SK-N-SH treated with all-trans-retinoic acid at 6 μM for 48 hours (cell line): Measurements from ENCODE around the gene MEA1.

Experiments used
- ATAC-seq: fragments of 200-7000 bp; cut with Tn5 transposase; 3 replicates; pipeline ENCODE4 v1.9.1; 2020; ENCODE audit warnings: mild to moderate bottlenecking, moderate library complexity
- ARNTL ChIP-seq: fragments of 450-650 bp; formaldehyde crosslinking; IDR thresholded peaks from 2 replicates; pipeline ENCODE4 v1.5.0; 2020; ENCODE audit warnings: low read depth, mild to moderate bottlenecking, moderate library complexity, borderline replicate concordance
- BACH2 ChIP-seq: fragments of 250-450 bp; sonication (Bioruptor Pico); IDR thresholded peaks from 2 replicates; pipeline ENCODE4 v1.9.0; 2021; ENCODE audit warnings: mild to moderate bottlenecking, borderline replicate concordance
- CREB5 ChIP-seq: fragments of 250-450 bp; sonication (Bioruptor Pico); IDR thresholded peaks from 2 replicates; pipeline ENCODE4 v1.5.1; 2020; ENCODE audit warnings: low read depth, mild to moderate bottlenecking, moderate library complexity
- CSDC2 ChIP-seq: fragments of 250-450 bp; sonication (Bioruptor Pico); IDR thresholded peaks from 2 replicates; pipeline ENCODE4 v1.5.0; 2020; ENCODE audit warnings: mild to moderate bottlenecking, moderate library complexity
- CSRNP3 ChIP-seq: fragments of 250-450 bp; sonication (Bioruptor Pico); IDR thresholded peaks from 2 replicates; pipeline ENCODE4 v1.5.1; 2021; ENCODE audit warnings: mild to moderate bottlenecking, moderate library complexity
- OSR1 ChIP-seq: fragments of 250-450 bp; sonication (Bioruptor Pico); IDR thresholded peaks from 2 replicates; pipeline ENCODE4 v1.8.0; 2022; ENCODE audit warnings: moderate library complexity, mild to moderate bottlenecking, inconsistent platforms
- PATZ1 ChIP-seq: fragments of 250-450 bp; sonication (Bioruptor Pico); IDR thresholded peaks from 2 replicates; pipeline ENCODE4 v1.8.0; 2020; ENCODE audit warnings: mild to moderate bottlenecking, moderate library complexity, borderline replicate concordance
- POU6F1 ChIP-seq: fragments of 250-450 bp; sonication (Bioruptor Pico); IDR thresholded peaks from 2 replicates; pipeline ENCODE4 v1.8.0; 2021; ENCODE audit warnings: low read depth, mild to moderate bottlenecking, moderate library complexity, borderline replicate concordance
- RARB ChIP-seq: fragments of 250-450 bp; sonication (Bioruptor Pico); IDR thresholded peaks from 2 replicates; pipeline ENCODE4 v1.8.0; 2021; ENCODE audit warnings: mild to moderate bottlenecking, moderate library complexity
- SNAI2 ChIP-seq: fragments of 250-450 bp; sonication (Bioruptor Pico); IDR thresholded peaks from 2 replicates; pipeline ENCODE4 v1.5.0; 2020; ENCODE audit warnings: mild to moderate bottlenecking, moderate library complexity
- TCF4 ChIP-seq: fragments of 250-450 bp; sonication (Bioruptor Pico); IDR thresholded peaks from 2 replicates; pipeline ENCODE4 v1.8.0; 2021; ENCODE audit warnings: mild to moderate bottlenecking, moderate library complexity, borderline replicate concordance
- TOX ChIP-seq: fragments of 250-450 bp; sonication (Bioruptor Pico); IDR thresholded peaks from 2 replicates; pipeline ENCODE4 v1.8.0; 2021; ENCODE audit warnings: mild to moderate bottlenecking, moderate library complexity, borderline replicate concordance
- TSHZ2 ChIP-seq: fragments of 250-450 bp; sonication (Bioruptor Pico); IDR thresholded peaks from 2 replicates; pipeline ENCODE4 v1.5.0; 2020; ENCODE audit warnings: mild to moderate bottlenecking, moderate library complexity
- ZFP30 ChIP-seq: fragments of 450-650 bp; formaldehyde crosslinking; IDR thresholded peaks from 2 replicates; pipeline ENCODE4 v1.5.0; 2022; ENCODE audit warnings: mild to moderate bottlenecking, moderate library complexity
- ZNF565 ChIP-seq: fragments of 450-650 bp; formaldehyde crosslinking; conservative IDR thresholded peaks from 2 replicates; pipeline ENCODE4 v1.5.0; 2020; ENCODE audit warnings: low read depth, mild to moderate bottlenecking, moderate library complexity
- ZNF70 ChIP-seq: fragments of 450-650 bp; formaldehyde crosslinking; IDR thresholded peaks from 2 replicates; pipeline ENCODE4 v1.5.0; 2020; ENCODE audit warnings: mild to moderate bottlenecking, moderate library complexity
- ZNF8 ChIP-seq: fragments of 450-650 bp; formaldehyde crosslinking; IDR thresholded peaks from 2 replicates; pipeline ENCODE4 v1.5.0; 2020; ENCODE audit warnings: mild to moderate bottlenecking, moderate library complexity

The MEA1 gene

GRCh38 chr6:42989923-42990322, 23.8 kb downstream of the MEA1 start:
- TF ChIP-seq CSRNP3 (CRISPR knock-in tag) (no peak), CSDC2 (no peak), ZNF565 (no peak), BACH2 (CRISPR knock-in tag) (no peak), TCF4 (CRISPR knock-in tag) (no peak), POU6F1 (CRISPR knock-in tag) (no peak)
- ATAC-seq: no peak

- no peak for TF ChIP-seq SNAI2 (CRISPR knock-in tag)
- no peak for TF ChIP-seq CREB5 (CRISPR knock-in tag)
- no peak for TF ChIP-seq TOX (CRISPR knock-in tag)
- no peak for TF ChIP-seq ZNF8
- TF ChIP-seq PATZ1 (CRISPR knock-in tag): no peak
- no peak for TF ChIP-seq TCF4 (CRISPR knock-in tag)
- no peak for TF ChIP-seq CSDC2
- no peak for ATAC-seq
These were observed 25.2 kb downstream of the MEA1 start for GRCh38 chr6:42988486-42989020.

GRCh38 chr6:42987533-42988451, 26.0 kb downstream of the MEA1 start:
- ATAC-seq: no peak
- TF ChIP-seq ZNF8 (no peak), BACH2 (CRISPR knock-in tag) (no peak), CSRNP3 (CRISPR knock-in tag) (no peak), POU6F1 (CRISPR knock-in tag) (no peak), CREB5 (CRISPR knock-in tag) (no peak), PATZ1 (CRISPR knock-in tag) (no peak), RARB (CRISPR knock-in tag) (no peak), ZFP30 (CRISPR knock-in tag) (no peak), CSDC2 (no peak), ZNF70 (CRISPR knock-in tag) (no peak), ARNTL (CRISPR knock-in tag) (no peak), SNAI2 (CRISPR knock-in tag) (no peak), OSR1 (CRISPR knock-in tag) (no peak), TOX (CRISPR knock-in tag) (no peak), TSHZ2 (no peak), ZNF565 (no peak)
